ENCODE data around the gene CA10. TPM values are rescaled to one million over a fixed set of nuclear protein-coding genes. Genes with fewer than 3 reads are reported as not detected.

The CA10 gene
- total and polyA plus RNA-seq, 11 donors = not detected

- Histone ChIP-seq H3K9me3 (no peaks in the 10 kb centered on the region), H3K36me3 (no peaks in the 10 kb centered on the region), H3K4me1 (no peaks in the 10 kb centered on the region), H3K27me3 (peaks cover 0 to 27% (median 3%) of the 10 kb centered on the region in 9 donors), H3K27ac (no peak overlapping the region), H3K4me3 (no peak overlapping the region)
- intact Hi-C loops (cut with DNase I) = loop anchor here in 8 of 10 donors (5.0 to 10.0 kb wide), 4 partner anchors 181 to 342 kb away; no protein-coding TSS in a partner anchor
- TF ChIP-seq CTCF (IDR thresholded peaks at IDR 0.05) (no peak), POLR2A (IDR thresholded peaks at IDR 0.05) (no peak)
- WGBS, 4 donors = 63 to 69% (median 66%) methylated on average over 8 of the region's 8 CpGs
- DNase-seq = no peak
- ATAC-seq = no peak
Measured at GRCh38 chr17:51765282-51766135, 393.0 kb downstream of the CA10 start.

DNA sequence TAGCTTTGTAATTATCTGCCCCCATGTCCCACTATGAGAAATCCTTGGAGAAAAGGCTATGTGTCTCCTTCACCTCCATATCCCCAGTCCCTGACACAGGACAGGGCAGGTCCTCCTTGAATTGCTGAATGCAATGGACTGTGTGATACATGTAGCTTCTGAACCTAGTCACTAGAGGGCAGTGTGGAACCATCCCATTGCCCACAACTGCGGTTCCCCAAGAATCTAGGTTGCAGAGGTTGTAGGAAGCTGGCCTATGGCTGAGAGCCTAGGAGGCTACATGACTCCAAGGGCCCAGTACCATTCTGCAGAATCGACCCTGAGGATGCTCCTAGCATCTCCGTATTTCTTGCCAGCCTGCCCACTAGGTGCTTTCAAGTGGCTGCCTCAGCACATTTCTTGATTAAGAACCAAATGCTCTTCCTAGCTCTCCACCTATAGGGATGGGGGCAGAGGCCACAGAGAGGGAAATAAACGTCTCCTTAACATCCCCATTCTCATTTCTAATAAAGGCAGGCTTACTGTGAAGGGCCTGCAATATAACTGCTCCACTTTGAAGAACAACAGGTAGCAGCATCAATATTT lies 394.0 kb downstream of the CA10 start:
- H3K4me1 ChIP-seq = no peaks in the 10 kb centered on the region
- TF ChIP-seq POLR2A (IDR thresholded peaks at IDR 0.05) (no peak), CTCF (IDR thresholded peaks at IDR 0.05) (peak; percentile 66 to 87 (median 78))
- H3K27me3 ChIP-seq = peaks cover 0 to 31% (median 3%) of the 10 kb centered on the region in 9 donors
- H3K9me3 ChIP-seq = no peaks in the 10 kb centered on the region
- WGBS, 4 donors = 5 to 17% (median 8%) methylated on average over 4 of the region's 4 CpGs
- DNase-seq = peak in 3 of 5 donors; percentile 18 to 35 (median 22)
- no peaks in the 10 kb centered on the region for H3K36me3 ChIP-seq
- intact Hi-C loops (cut with DNase I) = loop anchor here in 7 of 10 donors (1.0 to 10.0 kb wide), 4 partner anchors 180 to 343 kb away; no protein-coding TSS in a partner anchor
- no peak overlapping the region for H3K4me3 ChIP-seq
- no peak overlapping the region for H3K27ac ChIP-seq
- peak in 3 of 4 donors; percentile 70 to 90 (median 72) for ATAC-seq

DNA sequence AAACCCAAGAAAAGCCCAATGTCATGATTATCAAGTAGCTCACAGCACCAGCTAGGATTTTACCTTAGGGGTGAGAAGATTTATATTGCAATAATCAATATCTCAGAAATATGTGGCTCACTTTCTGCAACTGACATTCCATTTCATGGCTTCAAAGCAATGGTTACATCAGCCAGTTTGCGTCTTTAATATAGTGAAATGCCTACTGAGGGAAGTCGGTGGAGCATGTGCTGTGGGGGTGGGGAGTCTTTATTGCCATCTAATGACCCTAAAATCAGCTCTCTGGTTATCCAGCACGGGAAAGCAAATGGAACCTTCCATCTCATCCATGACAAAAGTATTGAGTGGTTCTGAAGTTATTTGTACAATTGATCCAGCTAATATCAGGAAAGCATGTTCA lies 395.5 kb downstream of the CA10 start:
- H3K4me3 ChIP-seq = no peak overlapping the region
- intact Hi-C loops (cut with DNase I) = loop anchor here in 7 of 10 donors (5.0 to 10.0 kb wide), 3 partner anchors 178 to 344 kb away; no protein-coding TSS in a partner anchor
- TF ChIP-seq POLR2A (IDR thresholded peaks at IDR 0.05) = no peak
- H3K27ac ChIP-seq = no peak overlapping the region
- ATAC-seq (no peak), DNase-seq (no peak)
- H3K27me3 ChIP-seq = peaks cover 0 to 31% (median 3%) of the 10 kb centered on the region in 9 donors
- no peaks in the 10 kb centered on the region for H3K36me3 ChIP-seq
- no peaks in the 10 kb centered on the region for H3K9me3 ChIP-seq
- WGBS, 4 donors = 57 to 67% (median 65%) methylated on average over 3 of the region's 3 CpGs
- H3K4me1 ChIP-seq = no peaks in the 10 kb centered on the region

- no peaks in the 10 kb centered on the region for H3K36me3 ChIP-seq
- H3K4me3 ChIP-seq = no peak overlapping the region
- no peaks in the 10 kb centered on the region for H3K4me1 ChIP-seq
- no peak overlapping the region for H3K27ac ChIP-seq
- no peaks in the 10 kb centered on the region for H3K9me3 ChIP-seq
- intact Hi-C loops (cut with DNase I) = loop anchor here in 7 of 10 donors (5.0 to 10.0 kb wide), 3 partner anchors 176 to 346 kb away; no protein-coding TSS in a partner anchor
- no peak for ATAC-seq
- DNase-seq = no peak
- TF ChIP-seq POLR2A (IDR thresholded peaks at IDR 0.05) = no peak
- TF ChIP-seq CTCF (IDR thresholded peaks at IDR 0.05) = no peak
- WGBS, 4 donors = 70 to 93% (median 77%) methylated on average over 1 of the region's 1 CpG
- peaks cover 0 to 30% (median 3%) of the 10 kb centered on the region in 9 donors for H3K27me3 ChIP-seq
Measured at GRCh38 chr17:51761105-51761504, 397.4 kb downstream of the CA10 start.

Measured in heart left ventricle (tissue), 16 donors.